ENCODE results near the gene TMEM89. TPM values are rescaled to one million over a fixed set of nuclear protein-coding genes. Genes with fewer than 3 reads are reported as not detected.

TMEM89 gene
- total and polyA plus RNA-seq, 3 donors from 2014 or later, result 8.7 to 16.1 (median 14.8) TPM

DNA sequence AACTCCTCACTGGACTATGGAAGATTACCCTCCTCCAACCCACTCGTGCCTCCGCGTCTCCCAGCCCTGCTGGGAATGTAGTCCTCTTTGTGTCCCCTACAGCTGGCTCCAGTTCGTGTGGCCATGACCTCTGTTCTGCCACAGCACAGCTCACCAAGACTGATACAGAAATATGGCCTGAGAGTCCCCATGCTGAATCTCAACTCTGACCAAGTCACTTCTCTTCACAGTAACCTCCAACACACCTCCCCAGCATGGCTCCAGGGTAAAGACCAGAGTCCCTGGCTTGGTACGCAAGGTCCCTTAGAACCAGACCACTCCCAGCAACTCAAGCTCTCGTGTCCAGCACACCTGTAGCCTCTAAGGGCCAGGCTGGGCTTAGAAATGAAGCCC lies 24.2 kb downstream of the TMEM89 start:
- DNase-seq, result no peak
- Histone ChIP-seq H3K4me1 (peaks cover 33% of the 10 kb centered on the region), H3K27ac (peak overlapping the region in 1 of 2 donors; percentile 75), H3K4me3 (no peak overlapping the region), H3K36me3 (ENCODE audit: low read depth, missing control alignments) (no peaks in the 10 kb centered on the region), H3K27me3 (no peaks in the 10 kb centered on the region), H3K9me3 (no peaks in the 10 kb centered on the region)
- TF ChIP-seq CTCF (IDR thresholded peaks at IDR 0.05) (no peak), POLR2A (IDR thresholded peaks at IDR 0.05) (no peak)
- intact Hi-C loops (cut with DNase I; ENCODE audit: low total_unique reads), result no loop called here
- 55 to 72% methylated on average over 6 of the region's 6 CpGs for WGBS, 2 donors

DNA sequence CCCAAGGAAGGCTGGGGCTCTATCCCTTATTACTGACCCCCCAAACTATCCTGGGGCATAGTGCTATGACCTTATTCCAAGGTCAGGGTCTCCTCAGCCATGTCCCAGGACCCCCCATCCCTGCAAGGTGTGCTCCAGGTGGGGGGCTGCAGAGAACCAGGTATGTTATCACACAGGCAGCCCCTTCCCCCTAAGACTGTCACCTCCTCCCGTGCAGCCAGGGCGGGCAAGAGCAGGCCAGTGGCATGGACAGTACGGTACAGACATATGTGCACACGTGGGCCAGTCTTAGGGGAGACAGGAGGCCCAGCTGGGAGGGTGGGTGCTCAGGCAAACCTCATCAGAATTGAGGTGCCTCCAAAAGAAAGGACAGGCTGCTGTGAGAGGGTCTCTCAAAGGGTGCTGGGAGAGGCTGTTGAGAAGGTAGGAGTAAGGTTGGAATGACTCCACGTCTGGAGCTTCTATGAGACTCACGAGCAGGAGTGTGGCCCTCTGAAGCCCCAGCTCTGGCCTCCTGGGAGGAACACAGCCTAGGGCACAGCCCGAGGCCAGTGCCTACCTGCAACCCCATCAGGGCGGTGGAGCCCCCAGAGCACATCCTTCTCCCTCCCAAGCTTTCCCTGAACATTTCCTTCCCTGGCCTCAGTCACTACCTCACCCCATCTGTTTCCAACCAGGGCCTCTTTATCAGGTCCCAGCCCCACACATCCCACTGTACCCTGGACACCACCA lies 24.7 kb downstream of the TMEM89 start:
- no peak for DNase-seq
- TF ChIP-seq CTCF (IDR thresholded peaks at IDR 0.05) (no peak), POLR2A (IDR thresholded peaks at IDR 0.05) (no peak)
- H3K4me3 ChIP-seq, result no peak overlapping the region
- H3K27me3 ChIP-seq, result no peaks in the 10 kb centered on the region
- H3K27ac ChIP-seq, result peak overlapping the region in 1 of 2 donors; percentile 75
- H3K4me1 ChIP-seq, result peaks cover 33% of the 10 kb centered on the region
- intact Hi-C loops (cut with DNase I; ENCODE audit: low total_unique reads), result no loop called here
- WGBS, 2 donors, result 65 to 72% methylated on average over 6 to 8 of the region's 8 CpGs
- H3K36me3 ChIP-seq (ENCODE audit: low read depth, missing control alignments), result no peaks in the 10 kb centered on the region
- no peaks in the 10 kb centered on the region for H3K9me3 ChIP-seq

- Histone ChIP-seq H3K27ac (no peak overlapping the region), H3K36me3 (ENCODE audit: low read depth, missing control alignments) (no peaks in the 10 kb centered on the region), H3K4me3 (no peak overlapping the region), H3K9me3 (no peaks in the 10 kb centered on the region), H3K27me3 (no peaks in the 10 kb centered on the region), H3K4me1 (peaks cover 33% of the 10 kb centered on the region)
- 80 to 87% methylated on average over 5 of the region's 5 CpGs for WGBS, 2 donors
- DNase-seq, result no peak
- TF ChIP-seq POLR2A (IDR thresholded peaks at IDR 0.05), result no peak
- no peak for TF ChIP-seq CTCF (IDR thresholded peaks at IDR 0.05)
- intact Hi-C loops (cut with DNase I; ENCODE audit: low total_unique reads), result no loop called here
Observed at GRCh38 chr3:48596157-48596556, 25.4 kb downstream of the TMEM89 start.

- Histone ChIP-seq H3K4me3 (no peak overlapping the region), H3K36me3 (ENCODE audit: low read depth, missing control alignments) (no peaks in the 10 kb centered on the region), H3K27me3 (no peaks in the 10 kb centered on the region), H3K27ac (no peak overlapping the region), H3K9me3 (no peaks in the 10 kb centered on the region), H3K4me1 (peaks cover 33% of the 10 kb centered on the region)
- WGBS, 2 donors, result 47 to 60% methylated on average over 5 to 10 of the region's 10 CpGs
- DNase-seq, result peak; percentile 25
- TF ChIP-seq CTCF (IDR thresholded peaks at IDR 0.05), result no peak
- TF ChIP-seq POLR2A (IDR thresholded peaks at IDR 0.05), result no peak
- intact Hi-C loops (cut with DNase I; ENCODE audit: low total_unique reads), result no loop called here
Observed at GRCh38 chr3:48595526-48596121, 25.9 kb downstream of the TMEM89 start.
